ENCODE results near the gene RAD51B.
A peak's percentile ranks its signal among the peaks of the same experiment; 100 is the strongest.

The RAD51B gene

DNA sequence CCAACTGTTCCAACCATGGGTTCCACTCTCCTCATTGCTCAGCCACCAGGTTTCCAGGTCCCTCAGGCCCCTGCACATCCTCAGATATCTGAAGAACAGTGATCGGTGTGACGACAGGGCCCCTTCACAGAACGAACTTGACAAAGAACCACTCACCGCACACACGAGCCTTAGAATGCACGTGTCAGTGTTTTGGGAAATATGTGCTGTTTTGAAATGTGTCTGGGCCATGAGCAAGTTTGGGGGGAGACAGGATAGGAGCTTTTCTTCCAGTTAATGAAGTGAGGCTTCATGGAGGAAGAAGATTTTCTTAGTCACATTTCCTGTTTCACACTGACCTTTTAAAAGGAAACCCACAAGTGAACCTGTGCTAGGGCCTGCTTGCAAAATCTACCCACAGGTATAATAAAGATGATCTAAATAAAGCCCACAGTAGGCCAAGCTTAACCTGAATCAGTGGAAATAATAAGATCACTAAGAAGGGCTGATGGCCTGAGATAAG is 914.7 kb downstream of the RAD51B start:
- TF ChIP-seq POLR2AphosphoS5 (IDR thresholded peaks at IDR 0.05; ENCODE audit: low read depth), result no peak
- no peak for TF ChIP-seq CTCF (IDR thresholded peaks at IDR 0.05; ENCODE audit: insufficient read depth, low read length)
- TF ChIP-seq, protein P1, sequence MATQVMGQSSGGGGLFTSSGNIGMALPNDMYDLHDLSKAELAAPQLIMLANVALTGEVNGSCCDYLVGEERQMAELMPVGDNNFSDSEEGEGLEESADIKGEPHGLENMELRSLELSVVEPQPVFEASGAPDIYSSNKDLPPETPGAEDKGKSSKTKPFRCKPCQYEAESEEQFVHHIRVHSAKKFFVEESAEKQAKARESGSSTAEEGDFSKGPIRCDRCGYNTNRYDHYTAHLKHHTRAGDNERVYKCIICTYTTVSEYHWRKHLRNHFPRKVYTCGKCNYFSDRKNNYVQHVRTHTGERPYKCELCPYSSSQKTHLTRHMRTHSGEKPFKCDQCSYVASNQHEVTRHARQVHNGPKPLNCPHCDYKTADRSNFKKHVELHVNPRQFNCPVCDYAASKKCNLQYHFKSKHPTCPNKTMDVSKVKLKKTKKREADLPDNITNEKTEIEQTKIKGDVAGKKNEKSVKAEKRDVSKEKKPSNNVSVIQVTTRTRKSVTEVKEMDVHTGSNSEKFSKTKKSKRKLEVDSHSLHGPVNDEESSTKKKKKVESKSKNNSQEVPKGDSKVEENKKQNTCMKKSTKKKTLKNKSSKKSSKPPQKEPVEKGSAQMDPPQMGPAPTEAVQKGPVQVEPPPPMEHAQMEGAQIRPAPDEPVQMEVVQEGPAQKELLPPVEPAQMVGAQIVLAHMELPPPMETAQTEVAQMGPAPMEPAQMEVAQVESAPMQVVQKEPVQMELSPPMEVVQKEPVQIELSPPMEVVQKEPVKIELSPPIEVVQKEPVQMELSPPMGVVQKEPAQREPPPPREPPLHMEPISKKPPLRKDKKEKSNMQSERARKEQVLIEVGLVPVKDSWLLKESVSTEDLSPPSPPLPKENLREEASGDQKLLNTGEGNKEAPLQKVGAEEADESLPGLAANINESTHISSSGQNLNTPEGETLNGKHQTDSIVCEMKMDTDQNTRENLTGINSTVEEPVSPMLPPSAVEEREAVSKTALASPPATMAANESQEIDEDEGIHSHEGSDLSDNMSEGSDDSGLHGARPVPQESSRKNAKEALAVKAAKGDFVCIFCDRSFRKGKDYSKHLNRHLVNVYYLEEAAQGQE (IDR thresholded peaks at IDR 0.05; ENCODE audit: insufficient replicate concordance, low read depth), result no peak
- TF ChIP-seq SPI1 (IDR thresholded peaks at IDR 0.05; ENCODE audit: borderline replicate concordance, low read depth), result no peak
- no peak for TF ChIP-seq GABPA (IDR thresholded peaks at IDR 0.05; ENCODE audit: low read depth)
- Histone ChIP-seq H3K27me3 (ENCODE audit: insufficient read depth, poor library complexity, severe bottlenecking) (no peaks in the 10 kb centered on the region), H3K4me3 (replicated peaks; ENCODE audit: insufficient read depth, low read length) (no peak overlapping the region), H3K27ac (replicated peaks) (no peak overlapping the region)
- peak; percentile 4 to 33 for DNase-seq (ENCODE audit: low read depth in 1 of 2, low spot score in 1 of 2)

DNA sequence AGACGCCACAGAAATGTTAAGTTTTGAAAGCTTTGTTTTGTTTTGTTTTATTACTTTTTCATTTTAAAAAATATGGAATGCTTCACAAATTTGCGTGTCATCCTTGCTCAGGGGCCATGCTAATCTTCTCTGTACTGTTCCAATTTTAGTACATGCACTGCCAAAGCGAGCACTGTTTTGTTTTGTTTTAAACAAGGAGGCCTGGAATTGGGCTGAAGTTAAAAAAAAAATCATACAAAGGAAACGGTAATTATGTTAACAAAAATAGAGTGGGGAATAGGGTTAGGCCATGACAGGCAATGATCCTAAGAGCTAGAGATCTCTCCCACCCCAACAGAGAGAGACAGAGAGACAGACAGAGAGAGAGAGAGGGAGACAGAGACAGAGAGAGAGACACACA is 916.3 kb downstream of the RAD51B start:
- H3K4me3 ChIP-seq (replicated peaks; ENCODE audit: insufficient read depth, low read length), result no peak overlapping the region
- DNase-seq (ENCODE audit: low read depth in 1 of 2, low spot score in 1 of 2), result no peak
- no peak overlapping the region for H3K27ac ChIP-seq (replicated peaks)
- TF ChIP-seq CTCF (IDR thresholded peaks at IDR 0.05; ENCODE audit: insufficient read depth, low read length), result no peak
- no peak for TF ChIP-seq GABPA (IDR thresholded peaks at IDR 0.05; ENCODE audit: low read depth)
- TF ChIP-seq SPI1 (IDR thresholded peaks at IDR 0.05; ENCODE audit: borderline replicate concordance, low read depth), result no peak
- TF ChIP-seq, protein P1 (IDR thresholded peaks at IDR 0.05; ENCODE audit: insufficient replicate concordance, low read depth), result no peak
- TF ChIP-seq POLR2AphosphoS5 (IDR thresholded peaks at IDR 0.05; ENCODE audit: low read depth), result no peak
- H3K27me3 ChIP-seq (ENCODE audit: insufficient read depth, poor library complexity, severe bottlenecking), result no peaks in the 10 kb centered on the region

DNA sequence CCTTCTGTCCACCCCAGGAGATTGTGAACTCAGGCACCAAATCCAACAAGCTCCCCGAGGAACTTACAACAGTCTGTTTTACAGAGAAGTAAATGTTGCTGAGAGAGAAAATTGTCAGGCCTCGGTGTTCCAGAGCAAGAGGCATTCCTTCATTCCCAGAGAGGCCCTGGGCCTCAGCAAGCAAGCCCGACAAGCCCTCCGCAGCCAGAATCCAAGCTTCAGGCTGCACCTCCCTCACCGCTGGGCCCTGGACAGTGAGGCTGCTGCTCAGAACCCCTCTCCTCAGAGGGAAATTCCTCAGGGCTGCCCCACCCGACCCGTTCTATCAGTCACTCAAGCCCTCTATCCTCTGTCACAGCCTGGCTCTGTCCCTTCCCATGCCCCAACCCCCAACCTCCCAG is 916.9 kb downstream of the RAD51B start:
- no peak overlapping the region for H3K27ac ChIP-seq (replicated peaks)
- TF ChIP-seq CTCF (IDR thresholded peaks at IDR 0.05; ENCODE audit: insufficient read depth, low read length), result no peak
- no peak for TF ChIP-seq GABPA (IDR thresholded peaks at IDR 0.05; ENCODE audit: low read depth)
- TF ChIP-seq POLR2AphosphoS5 (IDR thresholded peaks at IDR 0.05; ENCODE audit: low read depth), result no peak
- TF ChIP-seq, protein P1 (IDR thresholded peaks at IDR 0.05; ENCODE audit: insufficient replicate concordance, low read depth), result no peak
- TF ChIP-seq SPI1 (IDR thresholded peaks at IDR 0.05; ENCODE audit: borderline replicate concordance, low read depth), result no peak

More for the DNA sequence above, 916.9 kb downstream of the RAD51B start:
- no peaks in the 10 kb centered on the region for H3K27me3 ChIP-seq (ENCODE audit: insufficient read depth, poor library complexity, severe bottlenecking)
- H3K4me3 ChIP-seq (replicated peaks; ENCODE audit: insufficient read depth, low read length), result no peak overlapping the region
- no peak for DNase-seq (ENCODE audit: low read depth in 1 of 2, low spot score in 1 of 2)

All from HL-60 (cell line).